ENCODE measurements around the gene NEURL4.
"Not testable (repeated sequence)": the region's sequence is repeated elsewhere in the genome, so short reads cannot be mapped to it uniquely, and the experiment has no call there.

DNA sequence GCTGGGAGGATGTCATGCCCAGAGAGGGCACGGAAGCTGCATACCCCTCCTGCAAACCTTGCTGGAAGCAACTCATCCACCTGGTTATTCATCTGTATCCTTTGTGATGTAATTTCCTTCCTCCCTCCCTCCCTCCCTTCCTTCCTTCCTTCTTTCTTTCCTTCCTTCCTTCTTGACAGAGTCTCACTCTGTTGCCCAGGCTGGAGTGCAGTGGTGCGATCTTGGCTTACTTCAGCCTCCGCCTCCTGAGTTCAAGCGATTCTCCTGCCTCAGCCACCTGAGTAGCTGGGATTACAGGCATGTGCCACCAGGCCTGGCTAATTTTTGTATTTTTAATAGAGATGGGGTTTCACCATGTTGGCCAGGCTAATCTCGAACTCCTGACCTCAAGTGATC is 39.5 kb upstream of the NEURL4 start:
- TF ChIP-seq, protein P1, sequence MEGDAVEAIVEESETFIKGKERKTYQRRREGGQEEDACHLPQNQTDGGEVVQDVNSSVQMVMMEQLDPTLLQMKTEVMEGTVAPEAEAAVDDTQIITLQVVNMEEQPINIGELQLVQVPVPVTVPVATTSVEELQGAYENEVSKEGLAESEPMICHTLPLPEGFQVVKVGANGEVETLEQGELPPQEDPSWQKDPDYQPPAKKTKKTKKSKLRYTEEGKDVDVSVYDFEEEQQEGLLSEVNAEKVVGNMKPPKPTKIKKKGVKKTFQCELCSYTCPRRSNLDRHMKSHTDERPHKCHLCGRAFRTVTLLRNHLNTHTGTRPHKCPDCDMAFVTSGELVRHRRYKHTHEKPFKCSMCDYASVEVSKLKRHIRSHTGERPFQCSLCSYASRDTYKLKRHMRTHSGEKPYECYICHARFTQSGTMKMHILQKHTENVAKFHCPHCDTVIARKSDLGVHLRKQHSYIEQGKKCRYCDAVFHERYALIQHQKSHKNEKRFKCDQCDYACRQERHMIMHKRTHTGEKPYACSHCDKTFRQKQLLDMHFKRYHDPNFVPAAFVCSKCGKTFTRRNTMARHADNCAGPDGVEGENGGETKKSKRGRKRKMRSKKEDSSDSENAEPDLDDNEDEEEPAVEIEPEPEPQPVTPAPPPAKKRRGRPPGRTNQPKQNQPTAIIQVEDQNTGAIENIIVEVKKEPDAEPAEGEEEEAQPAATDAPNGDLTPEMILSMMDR (IDR thresholded peaks at IDR 0.05; ENCODE audit: extremely low read depth in 1 of 2, insufficient read depth in 1 of 2, low read depth in 1 of 2, low read length in 2 of 2), result not testable (repeated sequence)
- TF ChIP-seq POLR2A (IDR thresholded peaks at IDR 0.05; ENCODE audit: low read depth, low read length); EZH2 (IDR thresholded peaks at IDR 0.05; ENCODE audit: borderline replicate concordance, low read depth, low read length, severe bottlenecking); POLR2AphosphoS5 (IDR thresholded peaks at IDR 0.05; ENCODE audit: insufficient read depth, low read depth, low read length); JUN (IDR thresholded peaks at IDR 0.05; ENCODE audit: borderline replicate concordance, insufficient read depth, insufficient read length, low read depth); MYC (IDR thresholded peaks at IDR 0.05; ENCODE audit: low read depth, low read length); GATA2 (IDR thresholded peaks at IDR 0.05; ENCODE audit: insufficient read depth, insufficient read length, low read depth, low read length); FOS (IDR thresholded peaks at IDR 0.05; ENCODE audit: borderline replicate concordance, insufficient read depth, low read length): not testable (repeated sequence)
- TF ChIP-seq, protein P2, sequence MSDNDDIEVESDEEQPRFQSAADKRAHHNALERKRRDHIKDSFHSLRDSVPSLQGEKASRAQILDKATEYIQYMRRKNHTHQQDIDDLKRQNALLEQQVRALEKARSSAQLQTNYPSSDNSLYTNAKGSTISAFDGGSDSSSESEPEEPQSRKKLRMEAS (IDR thresholded peaks at IDR 0.05; ENCODE audit: insufficient read depth, insufficient read length), result not testable (repeated sequence)

Measured in endothelial cell of umbilical vein (primary cell).